Upper lobe of right lung (tissue), 1 donor: ENCODE measurements around the gene NUBP2. TPM values are rescaled to one million over a fixed set of nuclear protein-coding genes. Genes with fewer than 3 reads are reported as not detected.

ENCODE experiments used
- ATAC-seq: fragments of 200-7000 bp; cut with Tn5 transposase; one replicate; pipeline ENCODE4 v1.9.1; 2020; ENCODE audit warnings: mild to moderate bottlenecking, moderate library complexity
- DNase-seq: peaks from one replicate; pipeline ENCODE4 v3.0.0-alpha.2; 2020
- H3K27ac ChIP-seq: fragments of 200-600 bp; one replicate; pipeline ENCODE4 v1.8.0; 2022
- H3K27me3 ChIP-seq: fragments of 200-600 bp; one replicate; pipeline ENCODE4 v1.8.0; 2022; ENCODE audit warnings: mild to moderate bottlenecking
- H3K36me3 ChIP-seq: fragments of 200-600 bp; one replicate; pipeline ENCODE4 v1.8.0; 2022
- H3K4me1 ChIP-seq: fragments of 200-600 bp; one replicate; pipeline ENCODE4 v1.8.0; 2022
- H3K4me3 ChIP-seq: fragments of 200-600 bp; one replicate; pipeline ENCODE4 v1.8.0; 2022; ENCODE audit warnings: mild to moderate bottlenecking
- H3K9me3 ChIP-seq: fragments of 200-600 bp; one replicate; pipeline ENCODE4 v1.8.0; 2022
- intact Hi-C: fragments of 100-400 bp; cut with DNase I; formaldehyde crosslinking; loops from one replicate; pipeline ENCODE4 v1.11.0; 2022
- total RNA-seq: library from RNA; stranded (reverse); fragmentation: NEBNext Ultra II Directional; extraction: Animal tissue kit (Norgen Biotek cat#: 25700); gene quantifications from one replicate; pipeline ENCODE4 v1.2.1, GENCODE V29; 2021
- TF ChIP-seq, protein P1 (sequence below): fragments of 200-600 bp; IDR thresholded peaks from one replicate; pipeline ENCODE4 v1.8.0; 2022; ENCODE audit warnings: antibody characterized with exemption
- donor health status: DM: no; HTN: yes; CAD: no; lungs with severe emphysema.

NUBP2 gene
- total RNA-seq, 1 donor from 2014 or later, result 38.9 TPM

DNA sequence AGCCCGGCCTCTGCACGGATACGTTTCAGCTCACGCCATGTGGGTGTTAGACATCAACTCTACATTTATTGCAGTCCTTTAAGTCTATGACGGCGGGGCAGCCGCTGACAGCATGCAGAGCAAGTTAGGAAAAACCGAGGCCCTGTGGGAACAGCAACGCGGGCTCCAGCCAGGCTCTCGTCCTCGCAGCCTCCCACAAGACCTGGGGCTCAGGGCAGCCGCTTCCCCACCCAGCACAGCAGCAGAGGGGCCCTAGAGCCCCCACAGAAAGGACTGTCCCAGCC, 6.1 kb upstream of the NUBP2 start:
- intact Hi-C loops, result no loop called here
- no peak for DNase-seq
- Histone ChIP-seq H3K27ac (no peak overlapping the region), H3K9me3 (no peaks in the 10 kb centered on the region), H3K4me3 (no peak overlapping the region), H3K27me3 (no peaks in the 10 kb centered on the region), H3K4me1 (peaks cover 28% of the 10 kb centered on the region), H3K36me3 (peaks cover 32% of the 10 kb centered on the region)
- no peak for ATAC-seq
- TF ChIP-seq, protein P1, sequence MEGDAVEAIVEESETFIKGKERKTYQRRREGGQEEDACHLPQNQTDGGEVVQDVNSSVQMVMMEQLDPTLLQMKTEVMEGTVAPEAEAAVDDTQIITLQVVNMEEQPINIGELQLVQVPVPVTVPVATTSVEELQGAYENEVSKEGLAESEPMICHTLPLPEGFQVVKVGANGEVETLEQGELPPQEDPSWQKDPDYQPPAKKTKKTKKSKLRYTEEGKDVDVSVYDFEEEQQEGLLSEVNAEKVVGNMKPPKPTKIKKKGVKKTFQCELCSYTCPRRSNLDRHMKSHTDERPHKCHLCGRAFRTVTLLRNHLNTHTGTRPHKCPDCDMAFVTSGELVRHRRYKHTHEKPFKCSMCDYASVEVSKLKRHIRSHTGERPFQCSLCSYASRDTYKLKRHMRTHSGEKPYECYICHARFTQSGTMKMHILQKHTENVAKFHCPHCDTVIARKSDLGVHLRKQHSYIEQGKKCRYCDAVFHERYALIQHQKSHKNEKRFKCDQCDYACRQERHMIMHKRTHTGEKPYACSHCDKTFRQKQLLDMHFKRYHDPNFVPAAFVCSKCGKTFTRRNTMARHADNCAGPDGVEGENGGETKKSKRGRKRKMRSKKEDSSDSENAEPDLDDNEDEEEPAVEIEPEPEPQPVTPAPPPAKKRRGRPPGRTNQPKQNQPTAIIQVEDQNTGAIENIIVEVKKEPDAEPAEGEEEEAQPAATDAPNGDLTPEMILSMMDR, result no peak

DNA sequence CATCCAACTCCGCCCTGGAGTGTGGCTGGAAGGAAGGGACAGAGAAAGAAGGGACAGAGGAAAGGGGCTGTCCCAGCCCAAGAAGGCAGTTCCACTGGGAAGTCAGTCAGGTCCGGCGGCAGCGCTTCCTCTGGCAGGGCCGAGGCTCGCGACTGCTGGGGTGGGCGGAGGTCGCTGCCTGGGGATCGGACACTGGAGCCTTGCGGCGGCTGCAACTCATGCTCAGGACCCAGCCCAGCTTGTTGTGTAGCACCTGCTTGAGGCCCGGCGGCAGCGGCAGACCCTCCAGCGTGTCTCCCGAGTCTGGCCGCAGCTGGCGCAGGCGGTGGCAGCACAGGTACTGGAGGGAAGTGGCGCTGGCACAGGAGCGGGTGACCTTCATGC, 5.8 kb upstream of the NUBP2 start:
- Histone ChIP-seq H3K27me3 (no peaks in the 10 kb centered on the region), H3K9me3 (no peaks in the 10 kb centered on the region), H3K36me3 (peaks cover 32% of the 10 kb centered on the region), H3K4me1 (peaks cover 25% of the 10 kb centered on the region), H3K4me3 (no peak overlapping the region), H3K27ac (no peak overlapping the region)
- intact Hi-C loops, result no loop called here
- ATAC-seq, result no peak
- DNase-seq, result no peak
- TF ChIP-seq, protein P1, result no peak

DNA sequence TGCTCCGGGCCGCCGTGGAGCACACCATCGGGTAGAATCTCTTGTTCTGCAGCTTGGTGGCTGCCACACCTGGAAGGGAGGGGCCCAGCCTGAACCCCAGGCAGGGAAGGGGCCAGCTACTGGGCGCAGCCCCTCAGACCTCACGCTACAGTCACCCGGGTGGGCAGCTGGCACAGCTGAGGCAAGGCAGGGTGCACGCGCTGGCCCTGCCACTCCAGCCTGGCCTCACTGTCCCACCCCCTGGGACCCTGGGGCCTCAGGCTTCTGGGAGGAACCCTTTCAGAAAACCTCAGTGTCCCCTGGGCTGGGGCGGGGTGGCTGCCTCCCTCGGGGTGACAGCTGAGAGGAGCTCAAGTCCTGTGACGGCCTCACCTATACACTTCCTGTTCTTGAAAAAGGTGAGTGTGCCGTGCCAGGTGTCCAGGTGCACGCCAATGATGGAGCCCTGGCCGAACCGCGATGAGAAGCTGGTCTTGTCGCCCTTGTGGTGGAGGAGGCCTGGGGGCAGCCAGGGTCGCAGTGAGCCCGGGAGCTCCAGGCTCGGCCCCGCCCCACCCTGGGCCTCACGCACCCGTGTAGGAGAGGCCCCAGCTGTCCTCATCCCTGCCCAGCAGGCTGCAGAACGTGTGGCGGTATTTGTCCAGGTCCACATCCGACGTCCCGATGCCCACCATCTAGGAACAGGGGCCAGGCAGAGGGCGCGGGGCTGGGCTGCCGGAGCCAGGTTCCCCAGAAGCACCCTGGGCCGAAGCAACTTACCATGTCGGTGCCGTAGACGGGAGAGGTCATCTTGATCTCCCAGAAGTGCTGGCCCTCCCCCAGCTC, 5.2 kb upstream of the NUBP2 start:
- Histone ChIP-seq H3K9me3 (no peaks in the 10 kb centered on the region), H3K4me3 (no peak overlapping the region), H3K36me3 (peaks cover 32% of the 10 kb centered on the region), H3K27me3 (no peaks in the 10 kb centered on the region), H3K27ac (no peak overlapping the region), H3K4me1 (peaks cover 22% of the 10 kb centered on the region)
- no peak for ATAC-seq
- intact Hi-C loops, result no loop called here
- TF ChIP-seq, protein P1, result no peak
- no peak for DNase-seq

DNA sequence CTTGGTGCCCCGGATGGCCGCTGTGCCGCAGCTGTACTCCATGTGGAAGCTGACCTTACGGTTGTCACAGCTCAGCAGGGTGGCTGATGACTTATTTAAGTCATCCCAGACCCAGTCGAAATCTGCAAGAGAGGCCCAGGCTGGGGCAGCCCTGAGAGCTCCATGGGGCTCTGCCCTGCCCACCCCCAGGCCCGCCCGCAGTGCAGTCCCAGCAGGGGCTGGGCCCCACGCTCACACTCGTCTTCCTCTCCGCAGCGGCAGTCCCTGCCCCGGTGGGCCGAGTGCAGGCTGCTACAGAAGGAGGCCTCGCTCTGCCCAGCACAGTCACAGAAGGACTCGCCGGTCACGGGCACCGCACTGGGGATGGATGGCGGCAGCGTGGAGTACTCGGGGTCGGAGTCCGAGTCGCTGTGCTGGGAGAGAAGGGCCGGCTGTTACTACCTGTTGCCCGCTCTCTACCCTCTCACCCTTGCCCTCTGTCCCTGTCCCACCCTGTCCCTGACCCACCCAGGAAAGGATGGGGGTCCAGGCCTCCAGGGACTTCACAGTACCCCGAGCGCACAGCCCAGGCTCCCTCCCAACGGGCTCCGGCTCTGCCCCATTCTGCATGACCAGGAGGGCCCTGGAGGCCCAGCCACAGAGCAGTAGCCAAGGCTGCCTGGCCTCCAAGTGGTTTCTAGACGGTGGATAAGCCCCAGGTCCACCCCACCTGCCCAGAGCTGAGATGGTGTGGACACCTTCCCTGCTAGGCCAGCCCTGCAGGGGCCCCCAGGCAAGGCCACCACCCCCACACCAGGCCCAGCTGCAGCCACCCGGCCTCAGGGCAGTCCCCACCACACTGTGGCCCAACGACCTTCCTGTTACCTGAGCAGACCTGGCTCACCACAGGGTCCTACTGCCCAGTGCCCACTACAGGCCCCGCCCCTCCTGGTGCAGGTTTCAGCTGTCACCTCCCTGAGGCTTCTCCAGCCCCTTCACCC, 4.3 kb upstream of the NUBP2 start:
- Histone ChIP-seq H3K27me3 (no peaks in the 10 kb centered on the region), H3K4me1 (peaks cover 22% of the 10 kb centered on the region), H3K36me3 (peaks cover 32% of the 10 kb centered on the region), H3K27ac (no peak overlapping the region), H3K4me3 (no peak overlapping the region), H3K9me3 (no peaks in the 10 kb centered on the region)
- TF ChIP-seq, protein P1, result no peak
- ATAC-seq (no peak), DNase-seq (no peak)
- intact Hi-C loops, result no loop called here

DNA sequence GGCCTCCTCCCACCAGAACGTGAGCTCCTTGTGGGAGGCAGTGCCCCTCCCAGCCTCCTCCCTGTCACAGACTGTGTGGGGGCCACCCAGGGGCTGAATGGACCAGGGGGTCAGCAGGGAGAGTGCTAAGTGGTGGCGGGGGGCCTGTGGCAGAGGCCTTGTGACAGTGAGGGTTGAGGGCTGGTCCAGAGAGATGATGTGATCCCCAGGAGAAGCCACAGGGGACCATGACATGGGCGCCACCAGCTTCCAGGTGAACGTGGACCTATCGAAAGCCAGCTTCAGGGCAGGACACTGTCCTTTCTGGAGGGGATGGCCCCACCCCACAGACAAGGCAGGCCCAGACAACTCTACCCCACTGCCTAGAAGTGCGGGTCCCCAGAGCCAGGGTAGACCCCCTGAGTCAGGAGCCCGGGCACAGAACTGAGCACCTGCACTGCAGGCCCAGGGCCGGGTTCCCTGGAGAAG, 3.5 kb upstream of the NUBP2 start:
- Histone ChIP-seq H3K36me3 (peaks cover 32% of the 10 kb centered on the region), H3K4me3 (no peak overlapping the region), H3K27ac (no peak overlapping the region), H3K9me3 (no peaks in the 10 kb centered on the region), H3K4me1 (peaks cover 22% of the 10 kb centered on the region), H3K27me3 (no peaks in the 10 kb centered on the region)
- DNase-seq, result no peak
- TF ChIP-seq, protein P1, result no peak
- no peak for ATAC-seq
- intact Hi-C loops, result no loop called here
